Measurements from ENCODE around the gene TRMT13. TPM values are rescaled to one million over a fixed set of nuclear protein-coding genes. Genes with fewer than 3 reads are reported as not detected.

Gene TRMT13
- total RNA-seq, 1 donor, result 10.9 TPM

DNA sequence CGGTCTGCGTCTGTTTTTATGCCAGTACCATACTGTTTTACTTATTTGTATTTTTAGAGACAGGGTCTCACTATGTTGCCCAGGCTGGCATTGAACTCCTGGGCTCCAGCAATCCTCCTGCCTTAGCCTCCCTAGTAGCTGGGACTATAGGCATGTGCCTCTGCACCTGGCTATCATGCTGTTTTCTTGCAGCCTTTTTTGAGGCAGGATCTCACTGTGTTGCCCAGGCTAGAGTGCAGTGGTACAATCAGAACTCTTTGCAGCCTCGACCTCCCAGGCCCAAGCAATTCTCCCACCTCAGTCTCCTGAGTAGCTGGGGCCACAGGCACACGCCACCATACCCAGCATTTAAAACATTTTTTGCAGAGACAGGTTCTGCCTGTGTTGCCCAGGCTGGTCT lies 50.4 kb downstream of the TRMT13 start:
- no peak for TF ChIP-seq CTCF (IDR thresholded peaks at IDR 0.05; ENCODE audit: extremely low read depth, low read depth, low read length)
- H3K4me3 ChIP-seq (ENCODE audit: insufficient read depth, low read length), result no peak overlapping the region

DNA sequence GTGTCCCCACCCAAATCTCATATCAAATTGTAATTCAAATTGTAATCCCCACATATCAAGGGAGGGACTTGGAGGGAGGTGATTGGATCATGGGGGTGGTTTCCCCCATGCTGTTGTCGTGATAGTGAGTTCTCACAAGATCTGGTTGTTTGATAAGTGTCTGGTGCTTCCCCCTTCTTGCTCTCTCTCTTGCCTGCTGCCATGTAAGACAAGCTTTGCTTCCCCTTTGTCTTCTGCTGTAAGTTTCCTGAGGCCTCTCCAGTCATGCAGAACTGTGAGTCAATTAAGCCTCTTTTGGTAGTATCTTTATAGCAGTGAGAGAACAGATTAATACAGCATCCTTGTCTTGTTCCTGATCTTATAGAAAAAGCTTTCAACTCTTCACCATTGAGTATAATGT lies 51.6 kb downstream of the TRMT13 start:
- Histone ChIP-seq H3K79me2 (ENCODE audit: insufficient read depth, low read length) (no peaks in the 10 kb centered on the region), H3K27me3 (ENCODE audit: insufficient read depth, low read length) (no peaks in the 10 kb centered on the region), H3K4me3 (ENCODE audit: insufficient read depth, low read length) (no peak overlapping the region), H3K36me3 (ENCODE audit: insufficient read depth, low read length) (no peaks in the 10 kb centered on the region), H3K9me3 (ENCODE audit: low read depth, low read length) (no peaks in the 10 kb centered on the region), H2AFZ (ENCODE audit: low read length) (no peak overlapping the region), H3K4me2 (ENCODE audit: insufficient read depth, low read length) (no peak overlapping the region), H4K20me1 (ENCODE audit: insufficient read depth, low read length) (peaks cover 5% of the 10 kb centered on the region), H3K4me1 (ENCODE audit: insufficient read depth, low read length) (peaks cover 18% of the 10 kb centered on the region), H3K27ac (ENCODE audit: low read depth, low read length) (no peak overlapping the region)
- no peak for TF ChIP-seq CTCF (IDR thresholded peaks at IDR 0.05; ENCODE audit: extremely low read depth, low read depth, low read length)
- DNase-seq (ENCODE audit: insufficient read length, low spot score, missing footprints), result no peak

More for the DNA sequence above, 50.4 kb downstream of the TRMT13 start:
- Histone ChIP-seq H3K4me1 (ENCODE audit: insufficient read depth, low read length) (peaks cover 6% of the 10 kb centered on the region), H3K79me2 (ENCODE audit: insufficient read depth, low read length) (no peaks in the 10 kb centered on the region), H3K4me2 (ENCODE audit: insufficient read depth, low read length) (no peak overlapping the region), H2AFZ (ENCODE audit: low read length) (no peak overlapping the region), H3K9me3 (ENCODE audit: low read depth, low read length) (no peaks in the 10 kb centered on the region), H4K20me1 (ENCODE audit: insufficient read depth, low read length) (no peaks in the 10 kb centered on the region), H3K36me3 (ENCODE audit: insufficient read depth, low read length) (no peaks in the 10 kb centered on the region), H3K27ac (ENCODE audit: low read depth, low read length) (no peak overlapping the region), H3K27me3 (ENCODE audit: insufficient read depth, low read length) (no peaks in the 10 kb centered on the region)
- DNase-seq (ENCODE audit: insufficient read length, low spot score, missing footprints), result no peak

DNA sequence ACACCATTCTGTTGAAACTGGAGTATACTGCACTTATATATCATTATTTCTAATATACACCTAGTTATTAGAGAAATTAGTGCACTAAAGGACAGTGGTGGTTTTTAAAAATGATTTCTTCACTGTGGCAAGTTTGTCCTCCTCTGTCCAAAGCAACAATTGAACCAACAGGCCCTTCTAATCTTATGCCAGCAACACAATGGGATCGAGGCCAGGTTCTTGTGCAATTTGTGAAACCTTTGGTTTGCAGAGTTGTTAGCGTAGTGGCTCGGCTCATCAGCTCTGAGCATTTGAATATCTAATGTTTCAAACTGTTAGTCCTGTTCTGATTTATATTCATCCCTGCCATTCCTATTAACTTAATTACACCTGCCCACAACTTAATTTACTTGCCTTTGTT lies 54.9 kb downstream of the TRMT13 start:
- peaks cover 20% of the 10 kb centered on the region for H3K4me1 ChIP-seq (ENCODE audit: insufficient read depth, low read length)
- H3K27ac ChIP-seq (ENCODE audit: low read depth, low read length), result no peak overlapping the region
- no peaks in the 10 kb centered on the region for H3K36me3 ChIP-seq (ENCODE audit: insufficient read depth, low read length)
- H2AFZ ChIP-seq (ENCODE audit: low read length), result no peak overlapping the region
- no peaks in the 10 kb centered on the region for H3K27me3 ChIP-seq (ENCODE audit: insufficient read depth, low read length)
- H4K20me1 ChIP-seq (ENCODE audit: insufficient read depth, low read length), result peaks cover 5% of the 10 kb centered on the region
- H3K9me3 ChIP-seq (ENCODE audit: low read depth, low read length), result no peaks in the 10 kb centered on the region
- H3K79me2 ChIP-seq (ENCODE audit: insufficient read depth, low read length), result no peaks in the 10 kb centered on the region
- H3K4me2 ChIP-seq (ENCODE audit: insufficient read depth, low read length), result peak overlapping the region; percentile 34
- TF ChIP-seq CTCF (IDR thresholded peaks at IDR 0.05; ENCODE audit: extremely low read depth, low read depth, low read length), result no peak
- H3K4me3 ChIP-seq (ENCODE audit: insufficient read depth, low read length), result no peak overlapping the region
- DNase-seq (ENCODE audit: insufficient read length, low spot score, missing footprints), result no peak

GRCh38 chr1:100188617-100189016 lies 55.7 kb downstream of the TRMT13 start:
- peaks cover 20% of the 10 kb centered on the region for H3K4me1 ChIP-seq (ENCODE audit: insufficient read depth, low read length)
- H3K79me2 ChIP-seq (ENCODE audit: insufficient read depth, low read length), result no peaks in the 10 kb centered on the region
- no peak for TF ChIP-seq CTCF (IDR thresholded peaks at IDR 0.05; ENCODE audit: extremely low read depth, low read depth, low read length)
- peak overlapping the region; percentile 8 for H3K27ac ChIP-seq (ENCODE audit: low read depth, low read length)
- peaks cover 5% of the 10 kb centered on the region for H4K20me1 ChIP-seq (ENCODE audit: insufficient read depth, low read length)
- peak overlapping the region; percentile 34 for H3K4me2 ChIP-seq (ENCODE audit: insufficient read depth, low read length)
- no peak overlapping the region for H3K4me3 ChIP-seq (ENCODE audit: insufficient read depth, low read length)
- peak; percentile 71 for DNase-seq (ENCODE audit: insufficient read length, low spot score, missing footprints)
- no peaks in the 10 kb centered on the region for H3K36me3 ChIP-seq (ENCODE audit: insufficient read depth, low read length)
- no peak overlapping the region for H2AFZ ChIP-seq (ENCODE audit: low read length)
- H3K9me3 ChIP-seq (ENCODE audit: low read depth, low read length), result no peaks in the 10 kb centered on the region
- H3K27me3 ChIP-seq (ENCODE audit: insufficient read depth, low read length), result no peaks in the 10 kb centered on the region
